SK-N-MC (cell line): ENCODE data around the gene JTB.

Source experiments
- EZH2 ChIP-seq: fragments of 200-600 bp; sonication (generic); IDR thresholded peaks from one replicate; pipeline ENCODE4 v1.6.1; 2017; ENCODE audit warnings: antibody characterized with exemption
- POLR2AphosphoS5 ChIP-seq: IDR thresholded peaks from 2 replicates; pipeline ENCODE4 v1.6.1; 2012; ENCODE audit warnings: mild to moderate bottlenecking, low read depth, low read length, borderline replicate concordance

DNA sequence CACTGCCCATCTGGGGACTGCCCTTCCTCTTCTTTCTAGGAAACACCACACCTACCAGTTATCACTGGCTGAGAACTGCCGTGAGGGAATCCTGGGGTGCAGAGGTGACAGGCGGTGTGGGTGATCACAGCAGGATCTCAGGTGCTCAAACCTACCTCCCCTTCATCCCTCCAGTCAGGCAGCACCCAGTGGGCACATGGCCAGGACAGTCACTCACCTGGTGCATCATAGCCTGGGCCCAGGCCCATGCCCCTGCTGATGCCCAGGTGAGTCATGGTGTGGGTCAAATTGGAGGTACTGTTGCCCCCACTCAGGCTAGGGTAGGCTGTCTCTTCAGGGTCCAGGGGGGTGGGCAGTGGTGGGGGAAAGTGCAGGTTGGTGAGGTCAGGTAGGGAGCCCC is 25.7 kb downstream of the JTB start:
- no peak for TF ChIP-seq POLR2AphosphoS5
- TF ChIP-seq EZH2: no peak
